GM12892 (cell line): ENCODE measurements around the gene DOCK9.

Source experiments
- POLR2A ChIP-seq: IDR thresholded peaks from 2 replicates; pipeline ENCODE4 v1.6.1; 2011; ENCODE audit warnings: low read depth, low read length, control low read depth
- TAF1 ChIP-seq: IDR thresholded peaks from 2 replicates; pipeline ENCODE4 v1.6.1; 2011; ENCODE audit warnings: low read depth, mild to moderate bottlenecking, control low read depth, low read length, borderline replicate concordance

DNA sequence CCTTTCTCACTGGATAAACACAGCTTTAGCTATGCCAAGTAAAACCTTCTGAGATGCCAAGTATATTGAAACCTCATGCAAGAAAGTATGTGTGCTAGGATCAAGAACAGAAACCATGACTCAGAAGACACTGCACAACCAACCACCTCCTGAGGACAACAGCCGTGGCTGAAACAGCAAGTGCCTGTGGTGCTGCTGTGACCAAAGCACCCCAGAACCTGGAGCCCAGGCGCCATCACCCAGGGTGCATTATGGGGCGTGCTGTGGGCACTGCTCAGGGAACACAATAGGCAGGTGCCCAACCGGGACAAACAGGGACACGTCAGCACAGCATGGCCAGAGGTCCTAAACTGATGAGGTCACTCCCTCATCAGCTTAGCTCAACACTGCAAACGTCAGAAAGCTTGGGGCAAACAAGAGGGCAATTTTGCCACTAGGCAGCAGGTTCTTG is 124.1 kb downstream of the DOCK9 start:
- no peak for TF ChIP-seq POLR2A
- TF ChIP-seq TAF1, result no peak
